Adrenal gland (tissue), 12 donors: ENCODE data around the gene OR10J5. TPM values are rescaled to one million over a fixed set of nuclear protein-coding genes. Genes with fewer than 3 reads are reported as not detected.
"Not testable (repeated sequence)": the region's sequence is repeated elsewhere in the genome, so short reads cannot be mapped to it uniquely, and the experiment has no call there.

Source experiments
- DNase-seq, 7 donors: peaks; one replicate each; pipeline ENCODE4 v3.0.0-alpha.2; 2019 to 2020
- H3K27ac ChIP-seq, 5 donors: fragments of 200-600 bp; sonication (generic) in 4 of 5; 1 replicate in 3 of 5; 2 replicates in 2 of 5; pipeline versions ENCODE4 v1.5.1 to v1.8.0; 2016 to 2020; ENCODE audit warnings: mild to moderate bottlenecking in 1 of 5
- H3K27me3 ChIP-seq: fragments of 200-600 bp; 2 replicates; pipeline ENCODE4 v1.8.0; 2021
- H3K36me3 ChIP-seq, 2 donors: fragments of 200-600 bp; replicated peaks in 1 of 2; 1 replicate in 1 of 2; 2 replicates in 1 of 2; pipeline versions ENCODE4 v1.5.1 to v1.8.0; 2018 to 2022
- H3K4me1 ChIP-seq, 2 donors: fragments of 200-600 bp; replicated peaks in 1 of 2; 1 replicate in 1 of 2; 2 replicates in 1 of 2; pipeline versions ENCODE4 v1.5.1 to v1.8.0; 2018 to 2021
- H3K4me3 ChIP-seq, 4 donors: fragments of 200-600 bp; sonication (generic) in 3 of 4; one replicate each; pipeline ENCODE4 v1.5.1; 2016 to 2018
- H3K9me3 ChIP-seq, 3 donors: fragments of 200-600 bp; sonication (generic) in 1 of 3; replicated peaks in 1 of 3; 1 replicate in 2 of 3; 2 replicates in 1 of 3; pipeline versions ENCODE4 v1.5.1 to v1.8.0; 2016 to 2021
- CTCF ChIP-seq, 6 experiments: fragments of 450-650 bp in 4 of 6; fragments of 200-600 bp in 2 of 6; sonication (generic) in 1 of 6; IDR thresholded peaks; 1 replicate in 5 of 6; 2 replicates in 1 of 6; pipeline versions ENCODE4 v1.5.1 to v1.8.0; 2016 to 2021; ENCODE audit warnings: antibody characterized with exemption in 6 of 6, mild to moderate bottlenecking in 2 of 6, moderate library complexity in 1 of 6
- POLR2A ChIP-seq, 2 donors: fragments of 450-650 bp; IDR thresholded peaks; one replicate each; pipeline ENCODE4 v1.6.1; 2017; ENCODE audit warnings: antibody characterized with exemption in 2 of 2, mild to moderate bottlenecking in 2 of 2, moderate library complexity in 1 of 2
- WGBS, 4 donors: extraction: QIAGEN DNeasy Blood & Tissue Kit in 2 of 4; methylation state at CpG; one replicate each; pipeline versions ENCODE4 v1.1.5 to v1.1.7; 2013 to 2017; 5-methylcytosine and 5-hydroxymethylcytosine counted together
- intact Hi-C, 2 donors: fragments of 100-400 bp; cut with DNase I; formaldehyde crosslinking; loops; one replicate each; pipeline versions ENCODE4 v1.14.1 to v1.15.0; 2022 to 2023
- polyA plus RNA-seq, 3 donors: library from polyadenylated mRNA; stranded (reverse); fragments of 200-250 nt in 2 of 3; fragments of 350-450 nt in 1 of 3; fragmentation: Illumina TruSeq in 1 of 3; extraction: RNeasy Lipid Tissue Mini Kit (QIAGEN cat#74804) in 1 of 3; gene quantifications; one replicate each; pipeline ENCODE4 v1.2.3, GENCODE V29; 2013 to 2014
- total RNA-seq, 9 donors: library from RNA; depleted of rRNA in 4 of 9; stranded (reverse); fragments of >200 nt in 4 of 9; fragments of 120-200 nt in 1 of 9; fragmentation: NEBNext Ultra II Directional in 1 of 9; extraction: Animal tissue kit (Norgen Biotek cat#: 25700) in 1 of 9; gene quantifications; one replicate each; pipeline versions ENCODE4 v1.1.0 to v1.2.4, GENCODE V29; 2013 to 2023
- donor health status: healthy with polysubstance abuse.
- donor health status: Bipolar disorder and iron deficiency.
- donor health status: DM: yes; HTN: yes; CAD: no.
- donor health status: DM: no; HTN: no; CAD: no.
- donor health status: DM: no; HTN: no; CAD: no.
- donor health status: DM: yes; HTN: yes; CAD: no.

Gene OR10J5
- total and polyA plus RNA-seq, 12 donors, result not detected

- Histone ChIP-seq H3K27me3 (no peaks in the 10 kb centered on the region), H3K9me3 (no peaks in the 10 kb centered on the region), H3K4me1 (no peaks in the 10 kb centered on the region), H3K36me3 (no peaks in the 10 kb centered on the region), H3K27ac (no peak overlapping the region), H3K4me3 (no peak overlapping the region)
- no peak for DNase-seq
- intact Hi-C loops, result no loop called here
- TF ChIP-seq POLR2A (IDR thresholded peaks at IDR 0.05) (no peak), CTCF (IDR thresholded peaks at IDR 0.05) (no peak)
These were observed 30.1 kb downstream of the OR10J5 start for GRCh38 chr1:159505676-159506075.

GRCh38 chr1:159501082-159501481, 34.7 kb downstream of the OR10J5 start:
- H3K9me3 ChIP-seq, result no peaks in the 10 kb centered on the region
- TF ChIP-seq CTCF (IDR thresholded peaks at IDR 0.05) (no peak), POLR2A (IDR thresholded peaks at IDR 0.05) (no peak)
- intact Hi-C loops, result no loop called here

GRCh38 chr1:159494513-159495210, 41.1 kb downstream of the OR10J5 start:
- H3K36me3 ChIP-seq, H3K27ac ChIP-seq, H3K9me3 ChIP-seq, H3K4me1 ChIP-seq, intact Hi-C loops, H3K4me3 ChIP-seq, H3K27me3 ChIP-seq, DNase-seq: not testable (repeated sequence)
- 86 to 91% (median 90%) methylated on average over 15 to 29 of the region's 33 CpGs for WGBS, 4 donors

More at GRCh38 chr1:159501082-159501481, 34.7 kb downstream of the OR10J5 start:
- Histone ChIP-seq H3K27ac (no peak overlapping the region), H3K36me3 (no peaks in the 10 kb centered on the region), H3K4me1 (no peaks in the 10 kb centered on the region), H3K27me3 (no peaks in the 10 kb centered on the region), H3K4me3 (no peak overlapping the region)
- WGBS, 4 donors, result 22 to 68% (median 46%) methylated on average over 1 of the region's 1 CpG
- DNase-seq, result no peak

- intact Hi-C loops, result no loop called here
- 74 to 82% (median 81%) methylated on average over 8 to 11 of the region's 11 CpGs for WGBS, 4 donors
These were observed 42.5 kb downstream of the OR10J5 start for GRCh38 chr1:159493354-159493753.

More at GRCh38 chr1:159493354-159493753, 42.5 kb downstream of the OR10J5 start:
- Histone ChIP-seq H3K27me3 (no peaks in the 10 kb centered on the region), H3K9me3 (no peaks in the 10 kb centered on the region), H3K36me3 (no peaks in the 10 kb centered on the region), H3K4me3 (no peak overlapping the region), H3K27ac (no peak overlapping the region), H3K4me1 (no peaks in the 10 kb centered on the region)
- no peak for DNase-seq
- TF ChIP-seq POLR2A (IDR thresholded peaks at IDR 0.05), result no peak
- TF ChIP-seq CTCF (IDR thresholded peaks at IDR 0.05), result no peak
